ENCODE data around the gene GDA. TPM values are rescaled to one million over a fixed set of nuclear protein-coding genes. Genes with fewer than 3 reads are reported as not detected.

GDA gene
- total RNA-seq, 1 experiment from 2014 or later: 3.6 TPM

- H3K36me3 Mint-ChIP-seq (ENCODE audit: insufficient read depth in 1 of 3, low read depth in 3 of 3): no peaks in the 10 kb centered on the region
- H3K9ac ChIP-seq (ENCODE audit: extremely low read depth, insufficient read length, low read length): no peak overlapping the region
- TF ChIP-seq CTCF (conservative IDR thresholded peaks at IDR 0.05): no peak
- no peak overlapping the region for H4K91ac ChIP-seq (ENCODE audit: insufficient read length, low read depth, low read length)
- no peaks in the 10 kb centered on the region for H3K79me2 ChIP-seq (ENCODE audit: insufficient read depth, low read length)
- no peak overlapping the region for H2BK20ac ChIP-seq (ENCODE audit: low read depth, low read length, poor library complexity, severe bottlenecking)
- H3K4me2 ChIP-seq (ENCODE audit: insufficient read depth, insufficient read length, low read length): no peak overlapping the region
- H4K5ac ChIP-seq (ENCODE audit: insufficient read length, low read depth, low read length): no peak overlapping the region
- no peak overlapping the region; a peak in 1 of 7 replicates for H3K27ac Mint-ChIP-seq
- H3K4me1 Mint-ChIP-seq: no peaks in the 10 kb centered on the region
- H4K20me1 ChIP-seq (ENCODE audit: control insufficient read depth, insufficient read depth, insufficient read length): no peaks in the 10 kb centered on the region
- no peak overlapping the region for H3K23ac ChIP-seq (ENCODE audit: insufficient read length, low read depth, low read length)
- H3K4me3 Mint-ChIP-seq: no peak overlapping the region
- no peak overlapping the region for H3K14ac ChIP-seq (ENCODE audit: insufficient read depth, low read length)
- no peak overlapping the region for H2BK15ac ChIP-seq (ENCODE audit: low read depth, low read length)
- H3K56ac ChIP-seq (ENCODE audit: insufficient read length, low read depth, low read length): no peak overlapping the region
- H3K79me1 ChIP-seq (ENCODE audit: insufficient read depth, low read depth, low read length, poor library complexity, severe bottlenecking): no peaks in the 10 kb centered on the region
- H3K27me3 ChIP-seq (ENCODE audit: insufficient read depth, low read length): no peaks in the 10 kb centered on the region
- no peak overlapping the region for H3T11ph ChIP-seq (ENCODE audit: low read length)
- no peak overlapping the region for H4K8ac ChIP-seq (replicated peaks; ENCODE audit: insufficient read length, low read depth, low read length)
- no peak overlapping the region for H3K4ac ChIP-seq (ENCODE audit: low read depth, low read length)
- H2BK5ac ChIP-seq (ENCODE audit: insufficient read length, low read length): no peak overlapping the region
- no peaks in the 10 kb centered on the region for H3K23me2 ChIP-seq (ENCODE audit: insufficient read length, low read depth, low read length, poor library complexity, severe bottlenecking)
- DNase-seq: no peak
- H3K4me1 ChIP-seq (ENCODE audit: insufficient read depth, low read length): no peaks in the 10 kb centered on the region
- no peak overlapping the region for H2BK120ac ChIP-seq (ENCODE audit: low read depth, low read length, poor library complexity, severe bottlenecking)
- H3K27me3 Mint-ChIP-seq (ENCODE audit: low read depth): no peaks in the 10 kb centered on the region
- no peak overlapping the region for H2BK12ac ChIP-seq (ENCODE audit: insufficient read length, low read depth, low read length)
- H2AFZ ChIP-seq (ENCODE audit: low read length): no peak overlapping the region
- no peak overlapping the region for H3K27ac ChIP-seq (ENCODE audit: insufficient read length, low read depth, low read length)
- H3K9me3 ChIP-seq (ENCODE audit: control insufficient read depth, low read depth, low read length): no peaks in the 10 kb centered on the region
- no peaks in the 10 kb centered on the region for H3K9me3 Mint-ChIP-seq
- no peak overlapping the region for H2AK5ac ChIP-seq (ENCODE audit: insufficient read length, low read length)
- no peak overlapping the region for H3K18ac ChIP-seq (ENCODE audit: insufficient read length, low read depth, low read length)
Observed at GRCh38 chr9:72205513-72205912, 56.3 kb downstream of the GDA start.

Measured in H9 (cell line).